HG03066 (cell line): ENCODE data around the gene LMBR1L.

ENCODE experiments used
- ATAC-seq: cut with Tn5 transposase; IDR thresholded peaks from one replicate; pipeline ENCODE4 v1.9.1; 2021; ENCODE audit warnings: low read depth; ENCODE audit not compliant: unreplicated experiment

Gene LMBR1L

DNA sequence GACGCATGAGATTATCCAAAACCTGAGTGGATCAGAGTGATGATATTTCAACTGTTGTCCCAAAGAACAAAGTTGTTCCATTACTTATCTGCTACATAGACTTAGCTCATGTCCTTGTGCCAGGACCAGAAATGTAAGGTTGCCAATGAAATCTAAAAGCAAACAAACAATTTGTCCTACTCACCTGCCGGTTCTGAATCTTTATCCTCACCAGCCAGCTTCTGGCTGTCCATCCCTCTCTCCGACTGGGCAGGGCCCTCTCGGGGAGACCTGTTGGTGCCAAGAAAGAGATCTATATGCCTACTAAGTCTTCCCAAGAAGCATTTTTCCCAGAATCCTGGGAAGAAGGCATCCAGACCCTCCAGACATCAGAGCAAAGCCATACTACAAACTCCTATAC is 55.6 kb downstream of the LMBR1L start:
- ATAC-seq = no peak

DNA sequence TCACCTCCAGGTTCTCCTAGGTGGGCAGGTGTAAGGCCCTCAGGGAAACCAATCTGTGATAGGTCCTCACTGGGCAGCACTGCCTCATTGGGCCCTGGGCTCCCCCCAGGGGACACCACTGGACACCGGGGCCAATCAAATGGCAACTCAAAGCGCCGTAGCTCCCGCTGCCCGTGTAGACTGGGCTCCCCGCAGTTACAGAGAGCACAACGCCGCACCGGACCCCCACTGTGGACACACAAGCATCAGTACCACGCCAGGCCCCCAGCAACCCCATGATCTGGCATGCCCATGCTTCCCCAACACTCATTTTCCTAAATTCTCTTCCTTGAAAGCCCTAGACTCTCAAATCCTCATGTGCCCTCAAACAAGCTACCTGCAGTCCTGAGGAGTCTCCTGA is 56.1 kb downstream of the LMBR1L start:
- no peak for ATAC-seq

DNA sequence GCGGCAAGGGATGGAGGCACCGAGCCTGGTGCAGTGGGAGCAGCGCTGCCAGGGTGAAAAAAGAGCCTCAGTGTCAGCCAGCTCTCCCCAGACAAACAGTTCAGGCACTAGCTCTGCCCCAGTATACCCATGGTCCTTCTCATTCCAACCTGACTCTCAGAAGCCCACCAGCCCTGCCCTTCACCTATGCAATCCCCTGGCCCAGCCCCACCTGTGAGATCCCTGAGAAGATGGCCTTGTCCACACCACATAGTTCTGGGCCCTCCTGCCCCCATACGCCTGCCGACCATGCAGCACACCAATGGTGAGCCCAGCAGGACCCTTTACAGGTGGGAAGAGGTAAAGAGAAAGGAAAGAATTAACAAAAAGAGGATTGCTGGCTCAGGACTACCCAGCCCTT is 56.6 kb downstream of the LMBR1L start:
- no peak for ATAC-seq

DNA sequence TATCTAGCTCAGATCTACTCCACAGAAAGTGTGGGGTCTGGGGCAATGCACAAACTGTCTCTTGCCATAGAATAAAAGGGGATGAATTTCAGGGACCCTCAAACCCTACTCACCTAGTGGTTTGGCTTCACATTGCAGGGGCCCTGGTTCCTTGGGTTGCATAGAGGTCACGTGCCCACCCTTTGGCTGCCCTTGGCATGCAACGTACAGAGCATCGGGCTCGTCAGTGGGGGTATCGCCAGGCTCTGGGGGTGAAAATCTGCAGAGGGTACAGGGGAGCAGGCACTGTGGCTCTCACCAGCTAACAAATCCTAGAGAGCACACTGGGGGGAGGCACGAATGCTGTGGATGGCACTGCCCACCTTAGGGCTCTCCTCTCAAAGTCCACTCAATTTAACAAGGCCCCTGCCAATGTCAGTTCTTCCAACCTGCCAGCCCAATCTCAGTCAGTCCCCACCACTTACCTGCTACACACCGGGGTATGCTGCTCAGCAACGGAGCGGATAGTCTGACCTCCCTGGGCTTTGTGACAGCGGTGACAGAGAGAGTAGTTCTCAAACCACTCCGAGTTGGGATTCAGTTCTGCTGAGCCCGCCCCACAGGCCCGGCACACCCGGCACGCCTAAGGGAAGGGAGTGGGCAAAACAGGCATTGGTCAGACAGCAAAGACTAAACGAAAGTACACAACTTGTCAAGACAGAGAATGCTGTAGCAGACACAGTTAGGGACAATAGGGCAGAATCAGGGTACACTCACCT is 58.0 kb downstream of the LMBR1L start:
- no peak for ATAC-seq

DNA sequence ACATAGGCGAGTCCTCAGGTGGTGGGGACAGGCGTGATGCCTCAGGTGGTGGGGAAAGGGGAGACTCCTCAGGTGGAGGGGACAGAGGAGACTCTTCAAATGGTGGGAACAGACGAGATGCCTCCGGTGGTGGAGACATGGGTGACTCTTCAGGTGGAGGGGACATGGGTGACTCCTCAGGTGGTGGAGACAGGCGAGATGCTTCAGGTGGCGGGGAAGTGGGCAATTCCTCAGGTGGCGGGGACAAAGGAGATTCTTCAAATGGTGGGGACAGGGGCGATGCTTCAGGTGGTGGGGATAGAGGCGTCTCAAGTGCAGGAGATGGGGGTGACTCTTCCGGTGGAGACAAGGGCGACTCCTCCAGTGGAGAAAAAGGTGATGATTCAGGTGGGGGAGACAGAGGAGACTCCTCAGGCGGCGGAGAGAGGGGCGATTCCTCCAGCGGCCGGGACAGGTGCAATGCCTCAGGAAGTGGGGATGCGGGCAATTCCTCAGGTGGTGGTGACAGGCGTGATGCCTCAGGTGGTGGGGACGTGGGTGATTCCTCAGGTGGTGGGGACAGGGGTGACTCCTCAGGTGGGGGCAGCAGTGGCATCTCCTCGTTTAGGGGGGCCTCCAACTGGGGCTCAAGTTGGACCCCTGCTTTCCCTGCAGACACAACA is 58.7 kb downstream of the LMBR1L start:
- ATAC-seq = no peak

DNA sequence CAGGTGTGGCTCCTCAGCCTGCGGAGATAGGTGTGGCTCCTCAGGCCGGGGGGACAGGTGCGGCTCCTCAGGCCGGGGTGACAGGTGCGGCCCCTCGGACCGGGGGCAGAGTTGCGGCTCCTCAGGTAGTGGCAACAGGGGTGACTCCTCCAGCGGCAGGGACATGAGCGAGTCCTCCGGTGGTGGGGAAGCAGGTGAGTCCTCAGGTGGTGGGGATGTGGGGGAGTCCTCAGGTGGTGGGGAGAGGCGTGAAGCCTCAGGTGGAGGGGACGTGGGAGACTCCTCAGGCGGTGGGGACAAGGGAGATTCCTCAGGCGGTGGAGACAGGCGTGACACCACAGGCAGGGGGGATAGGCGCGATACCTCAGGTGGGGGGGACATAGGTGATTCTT is 59.3 kb downstream of the LMBR1L start:
- no peak for ATAC-seq

DNA sequence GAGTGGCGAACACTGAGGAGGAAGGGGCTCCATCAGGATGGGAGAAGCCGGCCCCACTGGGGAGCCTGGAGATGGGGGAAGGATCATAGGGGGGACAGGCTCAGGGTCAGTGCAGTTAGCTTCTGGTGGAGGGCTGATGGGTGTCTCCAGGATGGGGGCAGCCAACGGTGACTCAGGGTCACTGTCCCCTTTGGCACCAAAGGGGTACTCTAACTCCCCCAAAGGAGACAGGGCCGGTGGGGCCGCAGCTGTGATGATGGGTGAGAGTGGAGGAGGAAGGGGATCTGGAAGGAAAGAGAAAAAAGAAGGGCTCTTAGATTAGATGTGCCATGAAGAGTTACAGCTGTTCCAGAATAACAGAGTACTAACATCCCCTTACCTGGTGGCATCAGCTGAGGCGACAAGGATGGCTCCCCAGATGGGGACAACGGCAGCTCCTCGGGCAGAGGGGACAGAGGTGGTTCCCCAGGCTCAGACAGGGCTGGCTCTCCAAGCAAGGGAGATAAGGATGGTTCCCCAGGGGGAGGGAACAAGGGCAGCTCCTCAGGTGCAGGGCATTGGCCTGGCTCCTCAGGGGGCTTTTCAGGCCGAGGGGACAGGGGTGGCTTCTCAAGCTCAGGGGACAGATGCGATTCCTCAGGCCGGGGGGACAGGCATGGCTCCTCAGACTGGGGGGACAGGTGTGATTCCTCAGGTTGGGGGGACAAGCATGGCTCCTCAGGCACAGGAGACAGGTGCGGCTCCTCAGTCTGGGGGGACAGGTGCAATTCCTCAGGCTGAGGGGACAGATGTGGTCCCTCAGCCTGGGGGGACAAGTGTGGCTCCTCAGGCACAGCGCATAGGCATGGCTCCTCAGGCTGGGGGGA is 59.9 kb downstream of the LMBR1L start:
- no peak for ATAC-seq

DNA sequence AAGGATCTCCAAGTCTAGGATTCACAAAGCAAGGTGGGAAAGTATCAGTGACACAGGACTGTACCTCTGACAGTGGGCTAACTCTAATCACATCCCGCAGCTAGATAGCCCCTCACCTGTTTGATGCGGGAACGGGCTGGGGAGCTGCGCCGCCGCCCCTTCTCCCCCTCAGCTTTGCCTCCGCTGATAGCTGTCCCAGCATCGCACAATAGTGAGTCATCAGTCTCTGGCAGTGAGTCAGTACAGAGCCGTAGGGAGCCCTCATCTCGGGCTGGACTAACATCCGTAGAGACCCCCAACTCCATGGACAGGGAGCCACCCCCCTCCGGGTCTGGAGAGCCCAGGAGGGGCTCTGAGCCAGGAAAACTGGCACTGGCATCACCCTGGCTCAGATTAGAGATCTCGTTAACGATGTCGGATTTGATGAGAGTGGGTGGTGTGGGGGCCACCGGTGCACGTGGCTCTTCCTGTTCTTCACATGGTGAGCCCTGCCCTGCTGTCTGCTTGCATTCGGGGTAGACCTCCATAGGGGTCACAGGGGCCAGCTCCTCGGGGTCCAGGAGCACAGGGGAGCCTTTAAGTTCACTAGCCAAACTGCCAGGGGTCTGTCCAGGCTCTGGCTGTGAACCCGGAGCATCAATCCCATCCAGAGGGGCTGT is 61.0 kb downstream of the LMBR1L start:
- no peak for ATAC-seq

DNA sequence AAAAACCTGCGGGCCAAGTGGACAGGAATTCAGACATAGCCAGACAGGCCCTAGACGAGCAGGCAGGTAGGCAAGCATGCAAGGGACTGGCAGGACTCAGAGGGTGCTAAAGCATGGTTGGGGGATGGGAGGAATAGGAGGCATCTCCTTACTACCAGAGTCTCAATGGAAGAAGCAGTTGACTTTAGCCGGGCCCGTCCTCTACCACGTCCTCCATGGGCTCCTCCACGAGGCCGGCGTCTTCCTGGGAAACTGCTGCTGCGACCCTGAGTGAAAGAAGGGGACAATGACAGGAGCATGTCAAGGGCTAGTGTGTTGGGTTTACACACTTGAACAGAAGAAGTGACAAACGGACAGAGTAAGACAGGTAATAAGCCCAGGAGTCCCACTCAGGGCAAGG is 61.7 kb downstream of the LMBR1L start:
- no peak for ATAC-seq
